Eye (tissue), 1 donor: ENCODE results near the gene RAB36.
A peak's percentile ranks its signal among the peaks of the same experiment; 100 is the strongest.

Experiments used
- DNase-seq: peaks from one replicate; pipeline ENCODE4 v3.0.0-alpha.2; 2015

Gene RAB36

DNA sequence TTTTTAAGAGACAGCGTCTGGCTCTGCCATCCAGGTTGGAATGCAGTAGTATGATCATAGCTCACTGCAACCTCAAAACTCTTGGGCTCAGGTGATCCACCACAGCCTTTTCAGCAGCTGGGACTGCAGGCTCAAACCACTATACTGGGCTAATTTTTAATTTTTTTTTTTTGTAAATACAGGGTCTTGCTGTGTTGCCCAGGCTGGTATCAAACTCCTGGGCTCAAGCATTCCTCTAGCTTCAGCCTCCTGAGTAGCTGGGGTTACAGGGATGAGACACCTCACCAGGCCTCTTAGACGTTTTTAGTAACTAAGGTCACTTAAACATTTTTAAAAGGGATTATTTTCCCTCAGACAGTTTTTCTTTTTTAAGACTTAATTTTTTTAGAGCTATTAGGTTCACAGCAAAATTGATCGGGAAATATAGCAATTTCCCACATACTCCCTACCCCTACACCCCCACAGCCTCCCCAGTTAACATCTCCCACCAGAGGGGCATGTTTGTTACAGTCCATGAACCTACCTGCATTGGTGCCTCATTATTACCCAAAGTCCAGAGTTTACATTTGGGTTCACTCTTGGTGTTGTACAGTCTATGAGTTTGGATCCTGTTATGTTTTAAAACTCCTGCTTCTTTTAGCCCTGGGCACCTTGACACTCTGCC lies 39.0 kb downstream of the RAB36 start:
- no peak for DNase-seq

DNA sequence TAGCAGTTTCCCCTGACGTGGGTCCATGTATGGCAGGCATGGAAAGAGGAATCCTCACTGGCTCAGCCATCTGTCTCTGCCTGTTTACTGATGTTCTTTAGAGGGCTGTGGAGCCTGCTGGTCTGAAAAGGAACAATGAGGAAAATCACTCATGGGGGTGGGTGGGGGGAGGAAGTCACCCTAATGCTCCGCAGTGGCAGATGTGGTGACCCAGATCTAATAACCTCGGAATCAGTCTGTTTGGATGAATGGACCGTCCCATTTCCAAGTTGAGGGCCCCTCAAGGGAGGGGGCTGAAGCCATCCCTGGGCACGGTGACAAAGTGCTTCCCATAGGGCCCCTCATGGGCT lies 39.5 kb downstream of the RAB36 start:
- peak; percentile 73 for DNase-seq

DNA sequence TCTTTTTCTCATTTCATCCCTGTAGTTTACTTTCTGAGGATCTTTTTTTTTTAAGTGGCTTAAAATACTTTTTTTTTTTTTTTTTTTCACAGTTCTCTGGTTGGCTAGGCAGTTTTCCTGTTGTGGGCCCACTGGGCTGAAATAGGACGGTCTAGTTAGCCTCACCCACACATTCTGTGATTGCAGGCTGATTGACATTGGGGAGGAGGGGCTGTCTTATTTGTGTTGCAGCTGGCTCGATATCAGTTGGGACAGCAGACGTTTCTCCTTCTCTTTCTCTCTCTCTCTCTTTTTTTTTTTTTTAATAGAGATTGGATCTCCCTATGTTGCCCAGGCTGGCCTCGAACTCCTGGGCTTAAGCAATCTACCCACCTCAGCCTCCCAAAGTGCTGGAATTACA lies 41.9 kb downstream of the RAB36 start:
- DNase-seq = no peak

DNA sequence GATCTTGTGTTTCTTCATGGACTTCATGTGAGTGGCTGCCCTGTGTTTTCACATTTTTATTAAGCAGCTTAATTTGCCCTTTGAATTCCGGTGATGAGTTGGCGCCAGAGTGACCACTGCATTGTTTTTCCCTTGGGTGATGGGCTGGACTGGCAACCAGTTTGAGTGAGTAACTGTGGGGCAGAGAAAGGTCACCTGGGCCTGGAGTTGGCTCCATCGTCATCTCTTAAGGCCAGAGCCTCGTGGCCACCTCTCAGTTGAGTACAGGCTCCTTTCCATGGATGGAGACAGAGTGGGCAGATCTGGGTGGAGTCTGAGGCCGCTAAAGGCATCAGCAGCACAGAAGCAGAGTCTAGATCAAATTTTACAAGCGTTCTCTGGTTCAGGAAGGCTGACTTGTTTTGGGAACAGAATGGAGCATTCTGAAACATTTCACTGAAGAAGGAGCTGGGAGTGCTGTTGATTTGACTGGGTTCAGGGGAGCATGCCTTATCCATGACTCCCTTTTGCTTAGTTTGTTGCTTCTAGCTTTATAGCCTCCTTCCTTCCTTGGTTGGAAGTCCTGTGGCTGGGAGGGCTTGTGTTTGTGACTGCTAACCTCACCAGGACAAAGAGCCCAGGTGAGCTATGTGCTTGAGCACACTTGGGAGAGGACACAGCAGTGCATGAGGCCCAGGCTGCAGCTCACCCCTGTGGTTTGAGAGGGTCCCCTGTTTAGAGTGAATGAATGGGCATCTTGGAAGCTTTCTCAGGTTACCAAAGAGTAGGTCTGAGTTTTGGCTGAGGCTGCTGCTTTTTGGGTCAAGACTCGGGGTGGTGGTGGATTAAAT lies 42.8 kb downstream of the RAB36 start:
- DNase-seq = no peak

DNA sequence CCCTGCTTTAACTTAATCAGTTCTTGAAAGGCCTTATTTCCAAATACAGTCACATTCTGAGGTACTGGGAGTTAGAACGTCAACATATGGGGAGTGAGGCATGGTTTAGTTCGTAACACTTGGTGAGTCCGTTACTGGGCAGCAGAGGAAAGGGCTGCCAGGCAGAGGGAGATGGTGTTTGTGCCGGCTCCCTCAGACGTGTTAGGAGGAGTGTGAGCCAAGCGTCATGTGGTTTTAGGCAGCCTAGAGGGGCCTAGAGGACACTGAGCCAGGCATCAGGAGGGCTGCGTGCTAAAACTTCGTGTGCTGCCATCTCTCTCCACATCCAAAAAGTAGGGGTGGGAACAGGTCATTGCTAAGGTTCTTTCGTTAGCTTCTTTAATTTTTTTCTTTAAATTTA lies 45.2 kb downstream of the RAB36 start:
- no peak for DNase-seq

DNA sequence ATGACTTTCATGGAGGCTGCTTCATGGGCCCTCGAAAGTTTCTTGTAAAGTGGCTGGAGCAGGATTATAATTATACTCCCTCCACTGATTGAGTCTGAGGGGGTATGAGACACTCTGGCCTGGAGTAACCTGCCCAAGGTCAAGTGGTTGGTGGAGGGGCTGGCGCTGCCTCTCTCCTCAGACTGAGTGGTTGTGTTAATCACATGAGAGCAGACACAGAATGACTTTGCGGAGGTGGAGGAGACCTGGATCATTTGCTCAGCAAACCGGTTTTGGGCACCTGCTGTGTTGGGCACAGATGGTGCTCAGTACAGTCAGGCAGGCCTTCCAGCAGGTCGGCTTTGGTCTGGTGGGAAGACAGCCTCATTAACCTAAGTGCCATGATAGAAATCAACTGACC lies 46.9 kb downstream of the RAB36 start:
- DNase-seq = peak; percentile 54

DNA sequence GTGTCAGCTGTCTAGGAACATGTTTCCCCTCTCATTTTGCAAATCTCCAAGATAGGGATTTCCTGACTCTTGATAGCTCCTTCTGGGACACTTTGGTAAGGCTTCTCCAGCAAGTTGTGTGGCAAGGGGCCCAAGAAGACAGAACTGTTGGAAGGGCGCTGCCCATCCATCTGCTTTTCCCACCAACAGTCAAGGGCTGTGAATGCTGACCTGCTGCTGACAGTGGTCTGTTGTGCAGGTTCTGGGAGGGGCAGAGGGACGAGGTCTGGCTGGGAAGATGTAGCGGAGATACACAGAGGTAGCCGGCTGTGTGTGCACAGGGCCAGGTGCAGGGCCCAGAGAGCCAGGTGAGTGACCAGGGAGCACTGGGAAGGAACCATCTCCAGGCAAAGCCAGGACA lies 47.3 kb downstream of the RAB36 start:
- no peak for DNase-seq

DNA sequence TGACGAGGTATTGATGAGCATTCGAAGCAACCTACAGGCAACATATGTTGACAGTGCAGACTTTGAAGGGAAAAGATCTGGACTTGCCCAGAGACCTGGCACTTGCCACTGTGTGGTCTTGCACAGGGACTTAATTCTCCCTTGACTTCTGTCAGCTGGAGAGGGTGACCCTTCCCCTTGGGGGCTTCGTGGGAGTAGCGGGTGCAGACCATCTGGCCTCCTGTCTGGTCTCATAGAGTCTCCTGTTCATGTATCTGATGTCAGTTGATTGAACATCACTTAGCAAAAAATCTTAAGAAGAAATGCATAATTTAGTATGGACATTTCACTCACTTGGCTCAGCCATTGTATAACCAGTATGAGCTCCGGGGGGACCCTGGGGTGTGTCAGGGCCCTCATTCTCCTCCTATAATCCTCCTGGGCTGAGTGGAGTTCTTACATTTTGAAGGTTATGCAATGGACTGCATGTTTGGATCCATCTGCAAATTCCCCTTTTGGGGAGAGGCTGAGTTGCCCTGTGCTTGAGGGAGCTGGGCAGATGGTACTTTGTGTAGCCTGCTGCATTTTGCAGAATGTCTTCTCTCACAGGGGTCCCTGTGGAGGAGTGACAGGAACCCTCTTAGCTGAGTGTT lies 48.0 kb downstream of the RAB36 start:
- peak; percentile 79 for DNase-seq

DNA sequence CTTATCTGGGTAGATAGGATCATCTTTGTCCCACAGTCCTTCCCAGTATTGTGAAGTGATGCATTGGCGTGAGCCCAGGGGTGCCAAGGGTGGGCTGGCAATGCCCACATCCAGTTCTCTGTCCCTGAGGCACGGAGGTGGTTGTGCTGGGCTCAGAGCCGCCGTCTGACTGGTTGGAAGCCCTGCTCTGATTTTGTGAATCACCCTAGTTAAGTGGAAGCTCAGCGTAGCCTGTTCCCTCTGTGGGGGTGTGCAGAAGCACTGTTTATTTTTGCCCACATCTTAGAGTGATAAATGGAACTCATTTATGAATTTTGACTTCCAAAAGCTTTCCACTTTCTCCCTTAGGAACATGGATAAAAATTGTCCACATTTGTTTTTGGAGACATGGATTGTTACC lies 48.6 kb downstream of the RAB36 start:
- no peak for DNase-seq

DNA sequence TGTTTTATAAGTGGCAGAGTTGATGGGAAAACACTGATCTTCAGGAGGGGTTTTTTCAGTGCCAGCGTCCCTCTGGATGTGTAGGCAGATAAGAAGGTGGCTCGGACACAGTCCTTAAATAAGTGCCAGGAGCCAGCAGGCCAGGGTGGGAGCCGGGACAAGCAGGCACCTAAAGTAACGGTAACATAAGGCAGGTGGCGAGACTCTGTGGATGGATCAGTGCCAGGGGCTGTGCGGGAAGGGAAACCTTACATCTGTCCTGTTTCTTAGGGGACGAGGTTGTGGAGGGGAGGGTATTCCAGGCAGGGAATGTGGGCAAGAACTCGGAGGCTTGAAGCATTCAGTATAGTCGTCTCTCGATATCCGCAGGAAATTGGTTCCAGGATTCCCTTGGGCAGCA lies 50.9 kb downstream of the RAB36 start:
- DNase-seq = no peak

DNA sequence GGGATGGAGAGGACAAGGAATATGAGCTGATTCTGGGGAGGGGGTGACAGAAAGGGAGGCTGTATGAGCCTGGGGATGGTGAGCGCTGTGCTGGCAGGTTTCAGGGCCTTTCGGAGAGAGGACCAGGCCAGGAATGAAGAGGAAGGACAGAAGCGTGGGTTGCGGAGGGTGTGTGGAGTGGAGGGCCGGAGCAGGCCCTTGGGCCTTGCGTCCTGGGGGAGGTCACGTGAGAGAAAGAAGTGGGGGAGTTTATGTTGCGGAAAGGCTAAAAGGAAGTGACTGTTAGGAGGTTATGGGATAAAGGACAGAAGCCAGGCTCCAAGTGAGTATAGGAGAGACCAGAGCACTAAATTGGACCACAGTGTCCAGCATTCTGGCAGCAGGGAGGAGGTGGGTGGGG lies 52.6 kb downstream of the RAB36 start:
- no peak for DNase-seq

DNA sequence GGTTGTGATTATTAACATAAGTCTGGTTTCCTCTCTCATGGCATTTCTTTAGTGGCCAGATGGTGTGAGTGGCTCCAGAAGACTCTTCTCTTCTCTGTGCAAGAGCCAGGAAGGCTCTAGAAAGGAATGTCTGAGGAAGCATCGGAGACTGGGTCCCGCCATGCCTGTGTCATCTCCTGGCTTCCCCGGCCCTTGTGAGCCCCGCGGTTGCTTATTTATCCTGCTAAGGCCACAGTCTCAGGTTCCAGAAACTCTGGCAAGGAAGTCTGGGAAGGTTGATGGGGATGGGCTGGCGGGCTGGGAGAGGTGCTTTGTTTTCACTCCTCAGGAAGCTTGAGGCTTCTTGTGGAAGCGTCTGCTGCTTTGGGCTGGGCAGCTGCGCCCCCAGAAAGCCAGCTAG lies 53.9 kb downstream of the RAB36 start:
- DNase-seq = peak; percentile 50

DNA sequence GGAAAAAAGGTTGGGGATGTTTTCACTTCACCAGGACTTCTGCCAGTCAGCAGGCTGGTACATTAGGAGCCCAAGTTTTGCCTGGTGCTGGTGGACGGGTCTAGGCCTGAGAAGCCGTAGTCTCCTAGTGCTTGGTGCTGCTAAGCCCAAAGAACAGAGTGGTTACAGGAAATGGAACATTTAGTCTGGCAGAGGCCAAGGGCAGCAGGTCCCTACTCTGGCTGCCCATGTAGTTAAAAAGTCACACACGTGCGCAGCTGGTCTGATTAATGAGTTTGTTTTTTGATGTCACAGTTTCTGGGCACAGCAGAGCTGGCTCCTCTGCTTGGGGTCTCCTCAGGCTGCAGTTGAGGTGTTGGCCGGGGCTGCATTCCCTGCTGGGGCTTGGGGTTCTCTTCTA lies 55.6 kb downstream of the RAB36 start:
- DNase-seq = no peak

DNA sequence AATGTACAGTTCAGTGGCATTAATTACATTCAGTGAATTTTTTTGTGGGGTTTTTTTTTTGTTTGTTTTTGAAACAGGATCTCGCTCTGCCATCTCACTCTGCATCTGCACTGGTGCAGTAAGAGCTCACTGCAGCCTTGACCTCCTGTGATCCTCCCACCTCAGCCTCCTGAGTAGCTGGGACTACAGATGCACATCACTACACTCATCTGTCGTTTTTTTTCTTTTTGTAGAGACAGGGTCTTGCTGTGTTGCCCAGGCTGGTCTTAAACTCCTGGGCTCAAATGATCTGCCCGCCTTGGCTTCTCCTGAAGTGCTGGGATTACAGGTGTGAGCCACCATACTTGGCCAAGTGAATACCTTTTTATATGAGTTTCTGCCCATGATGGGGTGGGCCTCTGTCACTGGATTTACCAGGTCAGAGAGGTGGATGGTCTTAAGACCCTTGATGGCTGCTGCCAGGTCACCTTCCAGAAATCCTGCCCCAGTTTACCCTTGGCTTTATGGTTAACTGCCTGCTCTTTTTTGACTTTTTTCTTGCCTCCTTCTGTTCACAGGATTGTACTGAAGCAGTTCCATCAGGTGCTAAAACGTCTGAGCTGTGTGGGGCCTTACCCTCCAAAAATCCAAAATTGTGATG lies 57.7 kb downstream of the RAB36 start:
- DNase-seq = no peak

DNA sequence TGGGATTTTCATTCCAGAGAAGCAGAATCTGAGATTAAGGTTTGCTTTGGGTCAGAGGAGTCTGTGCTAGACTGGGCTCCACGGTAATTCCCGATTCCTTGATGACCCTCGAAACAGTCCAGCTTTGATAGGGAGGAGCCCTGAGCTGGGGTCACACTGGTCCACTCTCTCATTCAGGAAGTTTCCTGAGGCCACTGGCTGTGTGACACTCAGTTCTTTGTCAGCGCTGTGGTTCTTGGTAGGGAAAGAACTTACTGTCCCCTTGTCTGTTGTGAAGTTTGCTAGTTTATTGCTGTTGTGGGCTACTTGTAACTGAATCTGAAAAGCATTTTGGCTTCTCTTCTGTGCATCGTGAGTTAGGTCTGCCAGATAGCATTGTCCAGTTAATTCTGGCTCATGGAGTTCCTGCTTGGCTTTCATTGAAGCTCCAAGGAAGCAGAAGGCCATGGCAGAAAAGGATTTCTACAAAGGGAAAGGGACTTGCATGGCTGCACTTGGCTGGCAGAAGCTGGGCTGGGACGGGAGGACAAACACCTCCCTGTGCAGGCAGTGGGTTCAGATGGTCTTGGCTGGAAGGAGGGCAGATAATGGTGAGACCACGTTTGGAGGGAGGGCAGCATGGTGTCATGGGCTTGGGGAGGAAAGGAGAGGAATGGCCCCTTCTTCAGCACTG lies 58.3 kb downstream of the RAB36 start:
- no peak for DNase-seq

DNA sequence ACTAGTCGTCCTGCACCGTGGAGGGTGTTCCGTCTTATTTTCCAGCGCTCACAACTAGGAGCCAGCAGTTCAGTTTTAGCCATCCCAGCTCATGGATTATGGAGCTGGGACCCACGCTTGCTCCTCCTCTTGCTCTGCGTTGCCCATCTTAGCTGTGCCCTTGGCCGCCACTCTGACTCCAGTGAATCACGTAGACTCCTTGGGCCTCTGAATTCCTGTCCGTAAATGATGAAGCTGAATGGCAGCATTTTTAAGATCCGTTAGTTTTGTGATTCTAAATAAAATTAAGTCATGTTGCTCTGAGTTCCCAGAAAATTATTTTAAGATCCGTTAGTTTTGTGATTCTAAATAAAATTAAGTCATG lies 58.8 kb downstream of the RAB36 start:
- DNase-seq = no peak

DNA sequence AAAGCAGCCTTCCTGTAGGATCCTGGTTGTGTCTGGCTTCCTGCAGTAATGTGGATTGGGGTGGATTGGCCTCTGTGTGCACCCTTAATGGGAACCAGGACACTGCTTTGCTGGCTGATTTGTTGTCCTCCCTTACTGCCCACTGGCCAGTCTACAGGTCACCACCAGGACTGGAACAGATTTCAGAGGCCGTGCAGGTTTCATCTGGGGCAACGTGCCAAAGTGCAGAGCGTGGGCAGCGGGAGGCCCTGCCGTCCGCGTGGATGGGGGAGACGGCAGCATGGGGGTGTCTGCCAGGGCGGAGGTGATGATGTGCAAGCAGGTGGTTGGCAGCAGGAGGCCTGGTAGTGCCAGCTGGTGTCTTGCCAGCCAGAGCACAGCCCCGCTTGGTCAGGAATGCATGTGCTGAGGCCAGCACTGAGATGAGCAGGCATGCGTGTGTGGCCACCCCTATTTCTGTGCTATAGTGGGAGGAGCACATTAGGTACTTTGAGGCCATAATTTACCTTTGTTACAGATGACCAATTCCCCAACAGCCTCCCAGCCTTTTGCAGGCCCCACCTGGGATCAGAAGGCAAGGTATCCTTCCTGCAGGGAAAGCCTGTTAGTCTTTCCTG lies 59.4 kb downstream of the RAB36 start:
- no peak for DNase-seq

DNA sequence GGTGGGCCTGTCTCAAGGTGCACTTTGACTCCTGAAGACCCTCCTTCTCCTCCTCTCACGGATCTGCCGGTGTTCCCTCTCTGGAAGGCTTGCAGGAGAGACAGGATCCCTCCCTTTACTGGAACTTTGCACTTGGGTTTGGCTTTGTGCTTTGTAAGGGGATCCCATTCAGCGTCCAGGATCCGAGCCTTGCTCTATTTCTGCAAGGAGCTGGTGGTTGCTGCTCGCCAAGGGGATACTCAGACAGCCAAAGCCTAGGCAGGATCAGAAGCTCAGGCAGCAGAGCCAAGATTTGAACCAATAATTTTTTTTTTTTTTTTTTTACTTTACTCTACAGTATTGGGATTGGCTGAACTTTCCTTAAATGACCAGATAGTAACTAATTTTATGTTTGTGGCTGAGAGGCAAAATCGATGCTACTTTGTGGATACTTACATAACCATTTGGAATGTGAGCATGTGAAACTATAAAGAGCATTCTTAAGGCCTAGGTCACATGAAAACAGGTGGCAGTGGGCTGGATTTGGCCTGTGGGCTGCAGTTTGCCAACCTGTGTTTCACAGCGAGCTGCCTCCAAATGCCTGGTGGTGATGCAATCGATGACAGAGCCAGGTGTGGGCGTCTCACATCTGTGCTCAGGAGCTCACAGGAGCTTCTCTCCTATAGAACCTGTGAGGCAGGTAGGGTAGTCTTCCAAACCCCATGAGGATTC lies 60.2 kb downstream of the RAB36 start:
- DNase-seq = no peak

DNA sequence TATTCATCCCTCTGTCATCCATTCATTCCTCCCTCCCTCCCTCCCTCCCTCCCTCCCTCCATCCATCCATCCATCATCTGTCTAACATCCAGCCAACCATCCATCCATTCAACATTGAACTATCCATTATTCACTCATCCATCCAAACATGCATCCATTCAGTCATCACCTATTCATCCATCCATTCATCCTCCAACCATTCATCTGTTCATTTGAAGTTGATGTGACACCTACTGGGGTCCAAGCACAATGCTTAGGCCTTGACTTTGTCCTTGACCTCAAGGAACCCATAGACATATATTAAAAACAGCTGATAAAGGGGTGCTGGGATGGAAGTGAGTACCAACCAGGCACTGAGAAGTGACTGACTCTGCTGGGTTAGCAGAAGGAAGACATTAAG lies 61.6 kb downstream of the RAB36 start:
- no peak for DNase-seq

DNA sequence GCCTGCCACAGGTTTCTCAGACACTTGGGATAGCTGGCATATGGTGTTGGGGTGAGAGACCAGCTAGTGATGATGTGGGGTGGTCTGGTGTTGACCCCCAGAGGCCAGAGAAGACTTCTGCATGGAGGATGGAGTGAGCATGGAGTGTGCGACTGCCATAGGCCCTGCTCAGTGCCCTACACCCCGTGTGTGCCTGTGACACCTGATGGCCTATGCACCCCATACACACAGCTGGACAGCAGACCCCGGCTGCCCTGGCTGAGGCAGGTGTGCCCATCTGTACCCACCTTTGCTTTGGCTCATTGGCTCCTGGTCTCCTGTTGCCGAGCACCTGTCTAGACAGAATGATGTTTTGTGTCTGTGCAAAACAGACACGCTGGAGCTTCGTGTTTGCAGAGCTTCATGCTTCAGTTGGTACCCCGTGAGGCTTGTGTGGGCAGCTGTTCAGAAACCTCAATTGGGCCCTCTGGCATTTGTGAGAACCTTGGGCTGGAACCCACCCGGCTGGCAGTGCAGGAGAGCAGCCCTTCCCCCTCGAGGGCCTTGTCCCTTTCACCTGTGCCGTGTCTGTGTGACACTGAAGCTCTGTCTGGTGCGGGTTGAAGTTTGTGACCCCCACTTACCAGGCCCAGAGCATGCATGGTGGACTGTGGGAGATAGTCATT lies 62.6 kb downstream of the RAB36 start:
- no peak for DNase-seq

DNA sequence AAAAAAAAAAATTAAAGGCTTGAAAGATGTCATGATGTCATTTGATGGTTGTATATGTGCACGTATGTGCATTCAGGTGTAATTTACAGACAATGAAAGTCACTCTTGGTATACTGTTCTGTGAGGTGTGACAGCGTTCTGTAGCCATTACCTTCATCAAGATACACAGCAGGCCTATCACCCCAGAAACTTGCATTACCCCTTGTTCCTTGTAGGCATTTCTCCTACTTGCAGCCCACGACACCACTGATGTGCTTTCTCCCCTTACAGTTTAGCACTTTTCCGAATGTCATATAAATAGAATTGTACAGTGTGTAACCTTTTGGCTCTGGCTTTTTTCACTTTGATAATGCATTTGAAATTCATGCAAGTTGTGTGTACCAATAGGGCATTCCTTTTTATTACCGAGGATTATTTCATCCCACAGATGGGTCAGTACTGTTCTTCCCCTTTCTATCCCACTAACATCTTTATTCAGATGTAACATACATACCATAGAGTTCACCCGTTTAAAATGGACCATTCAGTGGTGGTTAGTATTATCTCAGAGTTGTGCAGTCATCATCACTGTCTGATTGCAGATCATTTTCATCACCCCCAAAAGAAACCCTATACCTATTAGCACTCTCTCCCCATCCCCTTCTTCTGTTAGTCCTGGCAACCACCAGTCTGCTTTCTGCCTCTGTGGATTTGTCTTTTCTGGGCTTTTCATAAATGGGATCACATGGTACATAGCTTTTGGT lies 65.3 kb downstream of the RAB36 start:
- no peak for DNase-seq
